Tibial nerve (tissue), 4 donors: ENCODE measurements around the gene MEGF6.

Experiments
- CTCF ChIP-seq, 5 experiments: fragments of 200-600 bp in 3 of 5; fragments of 450-650 bp in 2 of 5; sonication (generic) in 3 of 5; IDR thresholded peaks; one replicate each; pipeline ENCODE4 v1.5.1; 2016 to 2019; ENCODE audit warnings: antibody characterized with exemption in 5 of 5, mild to moderate bottlenecking in 3 of 5, moderate library complexity in 2 of 5
- EP300 ChIP-seq, 2 donors: sonication (generic); formaldehyde crosslinking; IDR thresholded peaks; one replicate each; pipeline ENCODE4 v1.6.1; 2017; ENCODE audit warnings: antibody characterized with exemption in 2 of 2, mild to moderate bottlenecking in 1 of 2
- POLR2A ChIP-seq, 2 donors: fragments of 450-650 bp; IDR thresholded peaks; one replicate each; pipeline ENCODE4 v1.6.1; 2017; ENCODE audit warnings: antibody characterized with exemption in 2 of 2, mild to moderate bottlenecking in 2 of 2, moderate library complexity in 2 of 2

DNA sequence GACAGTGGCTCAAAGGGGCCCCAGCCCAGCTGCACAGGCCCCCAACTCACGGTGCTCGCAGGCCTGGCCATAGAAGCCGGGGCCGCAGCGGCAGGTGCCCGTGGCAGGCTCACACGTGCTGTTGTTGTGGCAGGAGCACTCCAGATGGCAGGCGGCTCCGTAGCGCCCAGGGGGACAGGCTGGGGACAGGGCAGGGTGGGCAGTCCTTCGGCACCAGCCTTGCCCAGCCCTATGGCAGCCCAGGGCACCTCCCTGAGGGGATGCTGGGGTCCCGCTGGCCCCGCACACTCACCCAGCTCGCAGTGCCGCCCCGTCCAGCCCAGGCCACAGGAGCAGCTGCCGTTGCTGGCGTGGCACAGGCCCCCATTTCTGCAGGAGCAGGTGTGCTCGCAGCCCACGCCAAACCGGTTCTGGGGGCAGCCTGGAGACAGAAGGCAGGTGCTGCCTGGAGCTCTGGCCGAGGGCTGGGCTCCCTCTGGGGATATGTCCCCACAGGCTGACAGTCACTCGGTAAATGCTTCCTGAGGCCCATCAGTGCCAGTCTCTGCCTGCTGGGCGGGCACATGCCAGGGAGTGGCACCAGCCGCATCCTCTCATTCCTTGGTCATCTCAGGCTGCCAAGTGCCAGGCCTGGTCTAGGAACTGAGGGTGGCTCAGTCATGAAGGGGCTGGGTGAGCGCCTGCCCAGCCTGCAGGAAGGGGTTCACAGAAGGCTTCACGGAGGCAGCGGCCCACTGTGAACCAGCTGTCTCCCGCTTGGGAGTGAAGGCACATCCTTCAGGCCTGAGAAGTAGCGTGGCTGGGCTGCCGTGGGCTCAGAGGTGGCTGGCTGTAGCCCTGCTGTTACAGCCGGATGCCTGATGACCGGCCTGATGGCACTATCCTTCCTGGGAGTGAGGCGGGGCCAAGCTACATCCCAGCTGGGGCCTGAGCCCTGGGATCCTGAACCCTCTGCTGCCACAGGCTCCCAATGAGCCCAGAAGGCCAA, 116.7 kb downstream of the MEGF6 start:
- TF ChIP-seq POLR2A (IDR thresholded peaks at IDR 0.05) (no peak), CTCF (IDR thresholded peaks at IDR 0.05) (no peak), EP300 (IDR thresholded peaks at IDR 0.05) (no peak)
